Liver (tissue), 3 donors: ENCODE data around the gene C12orf54.

Source experiments
- EGR1 ChIP-seq, 2 donors: IDR thresholded peaks; 2 replicates each; pipeline ENCODE4 v1.6.1; 2016 to 2018; ENCODE audit warnings: antibody characterized with exemption in 2 of 2, low read depth in 2 of 2
- FOXA2 ChIP-seq: IDR thresholded peaks from 2 replicates; pipeline ENCODE4 v1.6.1; 2016; ENCODE audit warnings: antibody characterized with exemption
- GABPA ChIP-seq, 2 donors: IDR thresholded peaks in 1 of 2; conservative IDR thresholded peaks in 1 of 2; 2 replicates each; pipeline ENCODE4 v1.6.1; 2016; ENCODE audit warnings: antibody characterized with exemption in 2 of 2, mild to moderate bottlenecking in 1 of 2, moderate library complexity in 1 of 2
- JUND ChIP-seq, 2 donors: IDR thresholded peaks; 2 replicates each; pipeline ENCODE4 v1.6.1; 2016; ENCODE audit warnings: antibody characterized with exemption in 2 of 2
- RAD21 ChIP-seq, 2 donors: IDR thresholded peaks; 2 replicates each; pipeline ENCODE4 v1.6.1; 2016; ENCODE audit warnings: antibody characterized with exemption in 2 of 2, mild to moderate bottlenecking in 2 of 2
- SP1 ChIP-seq: IDR thresholded peaks from 2 replicates; pipeline ENCODE4 v1.6.1; 2018; ENCODE audit warnings: antibody characterized with exemption, mild to moderate bottlenecking
- TAF1 ChIP-seq: conservative IDR thresholded peaks from 2 replicates; pipeline ENCODE4 v1.6.1; 2016; ENCODE audit warnings: antibody characterized with exemption, mild to moderate bottlenecking
- TF ChIP-seq, protein P1 (sequence below): fragments of 150-350 bp; IDR thresholded peaks from 2 replicates; pipeline ENCODE4 v1.5.1; 2017; ENCODE audit warnings: improper control_type of control experiment, low read depth, low read length; ENCODE audit not compliant: missing input control
- TF ChIP-seq, protein P2 (sequence below): IDR thresholded peaks from 2 replicates; pipeline ENCODE4 v1.6.1; 2016; ENCODE audit warnings: antibody characterized with exemption
- TF ChIP-seq, protein P3 (sequence below): IDR thresholded peaks from 2 replicates; pipeline ENCODE4 v1.6.1; 2016; ENCODE audit warnings: antibody characterized with exemption, mild to moderate bottlenecking
- donor health status: healthy.
- donor health status: healthy.

GRCh38 chr12:48472259-48472658 lies 10.0 kb upstream of the C12orf54 start, which contains the start of gene ANP32D:
- no peak for TF ChIP-seq GABPA (IDR thresholded peaks at IDR 0.05 in 1 of 2, conservative IDR thresholded peaks at IDR 0.05 in 1 of 2)
- TF ChIP-seq TAF1: no peak
- TF ChIP-seq, protein P1, sequence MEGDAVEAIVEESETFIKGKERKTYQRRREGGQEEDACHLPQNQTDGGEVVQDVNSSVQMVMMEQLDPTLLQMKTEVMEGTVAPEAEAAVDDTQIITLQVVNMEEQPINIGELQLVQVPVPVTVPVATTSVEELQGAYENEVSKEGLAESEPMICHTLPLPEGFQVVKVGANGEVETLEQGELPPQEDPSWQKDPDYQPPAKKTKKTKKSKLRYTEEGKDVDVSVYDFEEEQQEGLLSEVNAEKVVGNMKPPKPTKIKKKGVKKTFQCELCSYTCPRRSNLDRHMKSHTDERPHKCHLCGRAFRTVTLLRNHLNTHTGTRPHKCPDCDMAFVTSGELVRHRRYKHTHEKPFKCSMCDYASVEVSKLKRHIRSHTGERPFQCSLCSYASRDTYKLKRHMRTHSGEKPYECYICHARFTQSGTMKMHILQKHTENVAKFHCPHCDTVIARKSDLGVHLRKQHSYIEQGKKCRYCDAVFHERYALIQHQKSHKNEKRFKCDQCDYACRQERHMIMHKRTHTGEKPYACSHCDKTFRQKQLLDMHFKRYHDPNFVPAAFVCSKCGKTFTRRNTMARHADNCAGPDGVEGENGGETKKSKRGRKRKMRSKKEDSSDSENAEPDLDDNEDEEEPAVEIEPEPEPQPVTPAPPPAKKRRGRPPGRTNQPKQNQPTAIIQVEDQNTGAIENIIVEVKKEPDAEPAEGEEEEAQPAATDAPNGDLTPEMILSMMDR: no peak
- TF ChIP-seq, protein P2, sequence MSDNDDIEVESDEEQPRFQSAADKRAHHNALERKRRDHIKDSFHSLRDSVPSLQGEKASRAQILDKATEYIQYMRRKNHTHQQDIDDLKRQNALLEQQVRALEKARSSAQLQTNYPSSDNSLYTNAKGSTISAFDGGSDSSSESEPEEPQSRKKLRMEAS: no peak
- TF ChIP-seq JUND (IDR thresholded peaks at IDR 0.05): no peak
- no peak for TF ChIP-seq FOXA2
- TF ChIP-seq EGR1 (IDR thresholded peaks at IDR 0.05; ENCODE audit: low read depth in 2 of 2): no peak
- TF ChIP-seq SP1: no peak
- TF ChIP-seq RAD21 (IDR thresholded peaks at IDR 0.05): no peak
- TF ChIP-seq, protein P3, sequence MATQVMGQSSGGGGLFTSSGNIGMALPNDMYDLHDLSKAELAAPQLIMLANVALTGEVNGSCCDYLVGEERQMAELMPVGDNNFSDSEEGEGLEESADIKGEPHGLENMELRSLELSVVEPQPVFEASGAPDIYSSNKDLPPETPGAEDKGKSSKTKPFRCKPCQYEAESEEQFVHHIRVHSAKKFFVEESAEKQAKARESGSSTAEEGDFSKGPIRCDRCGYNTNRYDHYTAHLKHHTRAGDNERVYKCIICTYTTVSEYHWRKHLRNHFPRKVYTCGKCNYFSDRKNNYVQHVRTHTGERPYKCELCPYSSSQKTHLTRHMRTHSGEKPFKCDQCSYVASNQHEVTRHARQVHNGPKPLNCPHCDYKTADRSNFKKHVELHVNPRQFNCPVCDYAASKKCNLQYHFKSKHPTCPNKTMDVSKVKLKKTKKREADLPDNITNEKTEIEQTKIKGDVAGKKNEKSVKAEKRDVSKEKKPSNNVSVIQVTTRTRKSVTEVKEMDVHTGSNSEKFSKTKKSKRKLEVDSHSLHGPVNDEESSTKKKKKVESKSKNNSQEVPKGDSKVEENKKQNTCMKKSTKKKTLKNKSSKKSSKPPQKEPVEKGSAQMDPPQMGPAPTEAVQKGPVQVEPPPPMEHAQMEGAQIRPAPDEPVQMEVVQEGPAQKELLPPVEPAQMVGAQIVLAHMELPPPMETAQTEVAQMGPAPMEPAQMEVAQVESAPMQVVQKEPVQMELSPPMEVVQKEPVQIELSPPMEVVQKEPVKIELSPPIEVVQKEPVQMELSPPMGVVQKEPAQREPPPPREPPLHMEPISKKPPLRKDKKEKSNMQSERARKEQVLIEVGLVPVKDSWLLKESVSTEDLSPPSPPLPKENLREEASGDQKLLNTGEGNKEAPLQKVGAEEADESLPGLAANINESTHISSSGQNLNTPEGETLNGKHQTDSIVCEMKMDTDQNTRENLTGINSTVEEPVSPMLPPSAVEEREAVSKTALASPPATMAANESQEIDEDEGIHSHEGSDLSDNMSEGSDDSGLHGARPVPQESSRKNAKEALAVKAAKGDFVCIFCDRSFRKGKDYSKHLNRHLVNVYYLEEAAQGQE: no peak
